DMS79 treated with DMSO at 0.1 percent for 48 hours (cell line): ENCODE measurements around the gene PMAIP1.

Experiments used
- DNase-seq: peaks from one replicate; lab custom pipeline; 2025; lab: John Stamatoyannopoulos, UW

Gene PMAIP1

GRCh38 chr18:59915606-59916005 lies 15.8 kb downstream of the PMAIP1 start:
- no peak for DNase-seq

GRCh38 chr18:59916746-59917145 lies 16.9 kb downstream of the PMAIP1 start:
- no peak for DNase-seq

- DNase-seq = no peak
Observed at GRCh38 chr18:59917422-59917821, 17.6 kb downstream of the PMAIP1 start.

- DNase-seq = peak; percentile 74
Observed at GRCh38 chr18:59918320-59918755, 18.5 kb downstream of the PMAIP1 start.

- no peak for DNase-seq
Observed at GRCh38 chr18:59918997-59919396, 19.2 kb downstream of the PMAIP1 start.

GRCh38 chr18:59921384-59921891 lies 21.6 kb downstream of the PMAIP1 start:
- DNase-seq = no peak

- no peak for DNase-seq
Observed at GRCh38 chr18:59923539-59924196, 23.9 kb downstream of the PMAIP1 start.

- no peak for DNase-seq
Observed at GRCh38 chr18:59926131-59926530, 26.3 kb downstream of the PMAIP1 start.

- no peak for DNase-seq
Observed at GRCh38 chr18:59927246-59927825, 27.5 kb downstream of the PMAIP1 start.

GRCh38 chr18:59928201-59928600 lies 28.4 kb downstream of the PMAIP1 start:
- DNase-seq = no peak

- DNase-seq = no peak
Observed at GRCh38 chr18:59929621-59930295, 30.0 kb downstream of the PMAIP1 start.

GRCh38 chr18:59932401-59932800 lies 32.6 kb downstream of the PMAIP1 start:
- DNase-seq = no peak

GRCh38 chr18:59938676-59939075 lies 38.9 kb downstream of the PMAIP1 start:
- no peak for DNase-seq

GRCh38 chr18:59939127-59939526 lies 39.3 kb downstream of the PMAIP1 start:
- DNase-seq = no peak

- no peak for DNase-seq
Observed at GRCh38 chr18:59940068-59940467, 40.3 kb downstream of the PMAIP1 start.

GRCh38 chr18:59941331-59941730 lies 41.5 kb downstream of the PMAIP1 start:
- no peak for DNase-seq

- no peak for DNase-seq
Observed at GRCh38 chr18:59942601-59943000, 42.8 kb downstream of the PMAIP1 start.

- no peak for DNase-seq
Observed at GRCh38 chr18:59945544-59945943, 45.7 kb downstream of the PMAIP1 start.

GRCh38 chr18:59950215-59950944 lies 50.6 kb downstream of the PMAIP1 start:
- peak; percentile 26 for DNase-seq

GRCh38 chr18:59951591-59951990 lies 51.8 kb downstream of the PMAIP1 start:
- DNase-seq = no peak

GRCh38 chr18:59952283-59953007 lies 52.6 kb downstream of the PMAIP1 start:
- peak; percentile 9 for DNase-seq
